IMR-90 (cell line): Measurements from ENCODE around the gene TAP2. TPM values are rescaled to one million over a fixed set of nuclear protein-coding genes. Genes with fewer than 3 reads are reported as not detected.

Source experiments
- ATAC-seq: fragments of 200-7000 bp; cut with Tn5 transposase; 2 replicates; pipeline ENCODE4 v1.9.1; 2020; ENCODE audit warnings: low read depth, mild to moderate bottlenecking, moderate library complexity
- BruUV-seq: library from RNA; stranded (reverse); fragments of 400-500 nt; replicated peaks from 2 replicates; lab custom pipeline; 2021; lab: Mats Ljungman, UMichigan
- CTCF ChIA-PET: fragments of 300-600 bp; formaldehyde crosslinking; extraction: SDS; loops from one replicate; lab custom pipeline; 2021; ENCODE audit warnings: antibody characterized with exemption; lab: Yijun Ruan, JAX
- POLR2A ChIA-PET: fragments of 300-600 bp; sonication (Branson Sonifier 250); formaldehyde crosslinking; loops from one replicate; lab custom pipeline; 2022; ENCODE audit warnings: antibody characterized with exemption; ENCODE audit not compliant: unreplicated experiment; lab: Charles Lee
- DNase-seq: peaks from one replicate; pipeline ENCODE4 v3.0.0; 2013
- H2AFZ ChIP-seq: replicated peaks from 2 replicates; pipeline ENCODE3; 2013; ENCODE audit warnings: low read length, mild to moderate bottlenecking; ENCODE audit not compliant: poor library complexity
- H2AK5ac ChIP-seq: 2 replicates; pipeline ENCODE4 v1.6.1; 2013; ENCODE audit warnings: low read depth, low read length, inconsistent platforms
- H2AK9ac ChIP-seq: replicated peaks from 2 replicates; pipeline ENCODE3; 2013; ENCODE audit warnings: mild to moderate bottlenecking, low read depth, low read length, moderate library complexity; ENCODE audit not compliant: poor library complexity
- H2BK120ac ChIP-seq: 2 replicates; pipeline ENCODE4 v1.6.1; 2013; ENCODE audit warnings: low read depth, low read length, inconsistent platforms
- H2BK15ac ChIP-seq: 3 replicates; pipeline ENCODE4 v1.6.1; 2013; ENCODE audit warnings: low read depth, low read length, inconsistent platforms
- H2BK20ac ChIP-seq: 2 replicates; pipeline ENCODE4 v1.6.1; 2013; ENCODE audit warnings: low read depth, mild to moderate bottlenecking, inconsistent platforms, low read length, moderate library complexity
- H2BK5ac ChIP-seq: 2 replicates; pipeline ENCODE4 v1.6.1; 2013; ENCODE audit warnings: mild to moderate bottlenecking, low read depth, low read length, inconsistent platforms; ENCODE audit not compliant: poor library complexity, severe bottlenecking
- H3K14ac ChIP-seq: replicated peaks from 2 replicates; pipeline ENCODE4 v1.6.1; 2013; ENCODE audit warnings: low read depth, low read length, inconsistent platforms
- H3K18ac ChIP-seq: 2 replicates; pipeline ENCODE4 v1.6.1; 2013; ENCODE audit warnings: low read depth, low read length, control low read depth
- H3K23ac ChIP-seq: 2 replicates; pipeline ENCODE4 v1.6.1; 2013; ENCODE audit warnings: low read depth, low read length, inconsistent platforms
- H3K27ac ChIP-seq: 2 replicates; pipeline ENCODE4 v1.5.1; 2013; ENCODE audit warnings: mild to moderate bottlenecking, control low read depth, low read length; ENCODE audit not compliant: insufficient read depth
- H3K27me3 ChIP-seq: 2 replicates; pipeline ENCODE4 v1.6.1; 2013; ENCODE audit warnings: low read length; ENCODE audit not compliant: control insufficient read depth, insufficient read depth
- H3K36me3 ChIP-seq: 2 replicates; pipeline ENCODE4 v1.6.1; 2013; ENCODE audit warnings: low read length, mixed read lengths; ENCODE audit not compliant: control insufficient read depth, insufficient read depth
- H3K4ac ChIP-seq: 2 replicates; pipeline ENCODE4 v1.6.1; 2013; ENCODE audit warnings: low read depth, low read length, inconsistent platforms
- H3K4me1 ChIP-seq: 2 replicates; pipeline ENCODE4 v1.6.1; 2013; ENCODE audit warnings: low read length, mixed read lengths; ENCODE audit not compliant: control insufficient read depth, insufficient read depth
- H3K4me2 ChIP-seq: 2 replicates; pipeline ENCODE4 v1.6.1; 2013; ENCODE audit warnings: low read depth, mild to moderate bottlenecking, control low read depth, low read length, moderate library complexity
- H3K4me3 ChIP-seq: 2 replicates; pipeline ENCODE4 v1.5.1; 2013; ENCODE audit warnings: low read depth, mild to moderate bottlenecking, control low read depth, low read length, moderate library complexity; ENCODE audit not compliant: insufficient read depth
- H3K56ac ChIP-seq: 2 replicates; pipeline ENCODE4 v1.6.1; 2013; ENCODE audit warnings: low read length, inconsistent platforms; ENCODE audit not compliant: insufficient read depth; ENCODE audit errors: extremely low read depth
- H3K79me1 ChIP-seq, 2 experiments: 2 replicates each; pipeline ENCODE4 v1.6.1; 2013; ENCODE audit warnings: low read length in 2 of 2, inconsistent platforms in 1 of 2, low read depth in 1 of 2
- H3K9ac ChIP-seq: 2 replicates; pipeline ENCODE4 v1.6.1; 2013; ENCODE audit warnings: low read depth, low read length, control low read depth
- H3K9me1 ChIP-seq: 2 replicates; pipeline ENCODE4 v1.6.1; 2013; ENCODE audit warnings: low read length, inconsistent platforms; ENCODE audit not compliant: insufficient read depth
- H3K9me3 ChIP-seq: 2 replicates; pipeline ENCODE4 v1.6.1; 2013; ENCODE audit warnings: low read length; ENCODE audit not compliant: control insufficient read depth, insufficient read depth
- H4K20me1 ChIP-seq: 2 replicates; pipeline ENCODE4 v1.6.1; 2013; ENCODE audit warnings: low read length, inconsistent platforms; ENCODE audit not compliant: insufficient read depth
- H4K5ac ChIP-seq: 2 replicates; pipeline ENCODE4 v1.6.1; 2013; ENCODE audit warnings: mild to moderate bottlenecking, low read depth, low read length, control low read depth
- H4K8ac ChIP-seq, 2 experiments: 2 replicates each; pipeline ENCODE4 v1.6.1; 2013; ENCODE audit warnings: low read depth in 2 of 2, low read length in 2 of 2, control low read depth in 1 of 2, inconsistent platforms in 1 of 2
- H4K91ac ChIP-seq: 2 replicates; pipeline ENCODE4 v1.6.1; 2013; ENCODE audit warnings: low read depth, low read length, inconsistent platforms; ENCODE audit not compliant: insufficient read depth
- BHLHE40 ChIP-seq: fragments of 150-350 bp; IDR thresholded peaks from 2 replicates; pipeline ENCODE4 v1.6.1; 2016; ENCODE audit warnings: mild to moderate bottlenecking, low read depth, low read length
- CEBPB ChIP-seq: IDR thresholded peaks from 2 replicates; pipeline ENCODE4 v1.6.1; 2012; ENCODE audit warnings: low read depth, low read length, improper control_type of control experiment
- FOS ChIP-seq: fragments of 150-350 bp; IDR thresholded peaks from 2 replicates; pipeline ENCODE4 v1.6.1; 2016; ENCODE audit warnings: low read depth, low read length
- MAFK ChIP-seq: IDR thresholded peaks from 2 replicates; pipeline ENCODE4 v1.6.1; 2012; ENCODE audit warnings: low read depth, low read length, improper control_type of control experiment
- POLR2A ChIP-seq: IDR thresholded peaks from 2 replicates; pipeline ENCODE4 v1.6.1; 2012; ENCODE audit warnings: mild to moderate bottlenecking, low read depth, low read length
- RCOR1 ChIP-seq: IDR thresholded peaks from 2 replicates; pipeline ENCODE4 v1.6.1; 2012; ENCODE audit warnings: mild to moderate bottlenecking, low read length, improper control_type of control experiment; ENCODE audit not compliant: insufficient replicate concordance
- WGBS, 2 experiments: methylation state at CpG; one replicate each; pipeline versions ENCODE4 v1.1.5 to v1.1.7; 2013; ENCODE audit warnings: missing lambda C conversion rate in 2 of 2; ENCODE audit not compliant: insufficient read length in 1 of 2; ENCODE audit errors: extremely low coverage in 2 of 2; 5-methylcytosine and 5-hydroxymethylcytosine counted together
- dilution Hi-C: fragments of 300-500 bp; cut with HindIII; formaldehyde crosslinking; loops from one replicate; pipeline ENCODE4 v1.14.3; 2018; ENCODE audit warnings: low sequenced_read_pairs; ENCODE audit not compliant: unreplicated experiment
- in situ Hi-C: fragments of 300-500 bp; cut with MboI; formaldehyde crosslinking; loops from 3 replicates; pipeline ENCODE4 v1.14.3; 2019; ENCODE audit warnings: low sequenced_read_pairs, inconsistent platforms, mixed read lengths
- intact Hi-C: fragments of 100-400 bp; cut with micrococcal nuclease; formaldehyde crosslinking; loops from 2 replicates; pipeline ENCODE4 v1.10.0; 2022
- polyA plus RNA-seq, 3 experiments: library from polyadenylated mRNA; depleted of rRNA; stranded (reverse); fragments of >200 nt; gene quantifications; 2 replicates each; pipeline ENCODE4 v1.2.3, GENCODE V29; 2012; ENCODE audit warnings: low replicate concordance in 1 of 3
- total RNA-seq: library from RNA; depleted of rRNA; stranded (reverse); fragments of >200 nt; gene quantifications from 2 replicates; pipeline ENCODE4 v1.2.3, GENCODE V29; 2012
- TF ChIP-seq, protein P1 (sequence below): fragments of 150-350 bp; IDR thresholded peaks from 2 replicates; pipeline ENCODE4 v1.6.1; 2016; ENCODE audit warnings: low read depth, mild to moderate bottlenecking, low read length, moderate library complexity, borderline replicate concordance
- TF ChIP-seq, protein P2 (sequence below): conservative IDR thresholded peaks from 2 replicates; pipeline ENCODE4 v1.5.1; 2012; ENCODE audit warnings: mild to moderate bottlenecking, low read depth, low read length, improper control_type of control experiment

Gene TAP2
- total and polyA plus RNA-seq, 2 of the 4 experiments (the other 2 are of a cell fraction), result 6.6 to 11.4 TPM

DNA sequence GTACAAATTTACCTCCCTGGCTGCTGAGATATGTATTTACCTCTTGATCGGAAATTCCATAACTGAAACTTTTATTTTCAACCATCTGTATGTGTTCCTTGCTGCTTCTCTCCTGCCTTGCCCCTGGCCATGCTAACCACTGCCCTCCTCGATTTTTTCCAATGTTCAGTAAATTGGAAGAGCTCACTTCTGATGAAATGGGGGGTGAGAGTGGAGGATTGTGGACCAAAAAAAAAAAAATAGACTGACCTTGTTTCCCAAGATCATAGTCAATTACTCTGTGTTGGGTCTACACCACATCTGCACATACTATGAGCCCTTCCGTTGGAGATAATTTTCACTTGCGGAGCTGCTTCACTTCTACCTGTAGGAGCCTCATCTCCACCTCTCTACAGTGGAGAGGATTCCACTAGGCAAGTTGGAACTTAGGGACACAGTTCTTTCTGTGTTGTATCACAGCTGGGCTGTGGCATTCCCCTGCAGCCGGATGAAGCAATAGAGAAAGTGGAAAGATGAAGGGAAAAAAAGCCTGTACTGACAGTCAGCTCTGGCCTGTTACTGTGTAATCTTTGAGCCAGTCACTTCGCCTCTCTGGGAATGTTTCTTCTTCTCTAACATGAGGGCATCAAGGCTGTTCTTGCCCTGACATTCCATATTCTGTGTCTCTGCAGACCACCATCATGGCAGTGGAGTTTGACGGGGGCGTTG, 17.1 kb upstream of the TAP2 start:
- CTCF ChIA-PET, result interaction anchor here (3.3 to 4.4 kb wide), 2 partner anchors 13 to 17 kb away, joined by 15 to 44 read pairs; partner anchors contain the start of gene TAP2
- intact Hi-C loops, result no loop called here
- in situ Hi-C loops, result no loop called here

More for the DNA sequence above, 17.1 kb upstream of the TAP2 start:
- Histone ChIP-seq H2AFZ (no peak overlapping the region), H3K14ac (no peak overlapping the region), H2BK120ac (no peak overlapping the region), H2AK5ac (no peak overlapping the region), H3K27ac (no peak overlapping the region), H3K4me3 (no peak overlapping the region), H3K9ac (no peak overlapping the region), H3K4me2 (no peak overlapping the region), H2BK15ac (no peak overlapping the region), H3K4me1 (peaks cover 4% of the 10 kb centered on the region), H3K4ac (no peak overlapping the region), H4K91ac (no peak overlapping the region), H4K5ac (no peak overlapping the region), H3K9me1 (peaks cover 11% of the 10 kb centered on the region), H3K9me3 (no peaks in the 10 kb centered on the region), H3K18ac (no peak overlapping the region), H2BK20ac (no peak overlapping the region), H3K23ac (no peak overlapping the region), H2BK5ac (no peak overlapping the region), H3K27me3 (no peaks in the 10 kb centered on the region), H4K20me1 (no peaks in the 10 kb centered on the region), H2AK9ac (no peak overlapping the region), H4K8ac (no peak overlapping the region), H3K56ac (no peak overlapping the region), H3K36me3 (peaks cover 5% of the 10 kb centered on the region), H3K79me1 (peaks cover 8 to 29% of the 10 kb centered on the region in 2 experiments)
- no peak for ATAC-seq
- TF ChIP-seq, protein P1, sequence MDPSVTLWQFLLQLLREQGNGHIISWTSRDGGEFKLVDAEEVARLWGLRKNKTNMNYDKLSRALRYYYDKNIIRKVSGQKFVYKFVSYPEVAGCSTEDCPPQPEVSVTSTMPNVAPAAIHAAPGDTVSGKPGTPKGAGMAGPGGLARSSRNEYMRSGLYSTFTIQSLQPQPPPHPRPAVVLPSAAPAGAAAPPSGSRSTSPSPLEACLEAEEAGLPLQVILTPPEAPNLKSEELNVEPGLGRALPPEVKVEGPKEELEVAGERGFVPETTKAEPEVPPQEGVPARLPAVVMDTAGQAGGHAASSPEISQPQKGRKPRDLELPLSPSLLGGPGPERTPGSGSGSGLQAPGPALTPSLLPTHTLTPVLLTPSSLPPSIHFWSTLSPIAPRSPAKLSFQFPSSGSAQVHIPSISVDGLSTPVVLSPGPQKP, result no peak
- no peak for TF ChIP-seq CEBPB
- TF ChIP-seq, protein P2, sequence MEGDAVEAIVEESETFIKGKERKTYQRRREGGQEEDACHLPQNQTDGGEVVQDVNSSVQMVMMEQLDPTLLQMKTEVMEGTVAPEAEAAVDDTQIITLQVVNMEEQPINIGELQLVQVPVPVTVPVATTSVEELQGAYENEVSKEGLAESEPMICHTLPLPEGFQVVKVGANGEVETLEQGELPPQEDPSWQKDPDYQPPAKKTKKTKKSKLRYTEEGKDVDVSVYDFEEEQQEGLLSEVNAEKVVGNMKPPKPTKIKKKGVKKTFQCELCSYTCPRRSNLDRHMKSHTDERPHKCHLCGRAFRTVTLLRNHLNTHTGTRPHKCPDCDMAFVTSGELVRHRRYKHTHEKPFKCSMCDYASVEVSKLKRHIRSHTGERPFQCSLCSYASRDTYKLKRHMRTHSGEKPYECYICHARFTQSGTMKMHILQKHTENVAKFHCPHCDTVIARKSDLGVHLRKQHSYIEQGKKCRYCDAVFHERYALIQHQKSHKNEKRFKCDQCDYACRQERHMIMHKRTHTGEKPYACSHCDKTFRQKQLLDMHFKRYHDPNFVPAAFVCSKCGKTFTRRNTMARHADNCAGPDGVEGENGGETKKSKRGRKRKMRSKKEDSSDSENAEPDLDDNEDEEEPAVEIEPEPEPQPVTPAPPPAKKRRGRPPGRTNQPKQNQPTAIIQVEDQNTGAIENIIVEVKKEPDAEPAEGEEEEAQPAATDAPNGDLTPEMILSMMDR, result no peak
- TF ChIP-seq FOS, result no peak
- TF ChIP-seq RCOR1, result no peak
- TF ChIP-seq BHLHE40, result no peak
- TF ChIP-seq POLR2A, result no peak
- TF ChIP-seq MAFK, result no peak
- POLR2A ChIA-PET, result interaction anchor here (0.9 kb wide), 1 partner anchor 116 kb away, joined by 3 read pairs; no protein-coding TSS in a partner anchor
- no CpG with 5 or more reads among the region's 8 CpGs for WGBS, 2 experiments
- BruUV-seq, result no TSS peak
- DNase-seq, result no peak
- dilution Hi-C loops, result no loop called here
